Skeletal muscle tissue (tissue), 4 donors: ENCODE data around the gene RDH12. TPM values are rescaled to one million over a fixed set of nuclear protein-coding genes. Genes with fewer than 3 reads are reported as not detected.

Experiments
- H3K27ac ChIP-seq: one replicate; pipeline ENCODE4 v1.7.0; 2013; ENCODE audit warnings: mild to moderate bottlenecking, low read depth, low read length, inconsistent platforms
- H3K27me3 ChIP-seq, 3 donors: one replicate each; pipeline ENCODE4 v1.7.0; 2013; ENCODE audit warnings: low read length in 3 of 3; ENCODE audit not compliant: control insufficient read depth in 3 of 3, insufficient read depth in 3 of 3
- H3K36me3 ChIP-seq, 3 donors: one replicate each; pipeline ENCODE4 v1.7.0; 2013; ENCODE audit warnings: low read length in 3 of 3; ENCODE audit not compliant: control insufficient read depth in 3 of 3, insufficient read depth in 3 of 3
- H3K4me1 ChIP-seq, 3 donors: one replicate each; pipeline ENCODE4 v1.7.0; 2013; ENCODE audit warnings: low read length in 3 of 3, mild to moderate bottlenecking in 3 of 3; ENCODE audit not compliant: control insufficient read depth in 3 of 3, insufficient read depth in 3 of 3
- H3K4me3 ChIP-seq, 3 donors: one replicate each; pipeline ENCODE4 v1.7.0; 2013; ENCODE audit warnings: low read length in 3 of 3
- H3K9ac ChIP-seq, 3 donors: one replicate each; pipeline ENCODE4 v1.7.0; 2013; ENCODE audit warnings: low read length in 3 of 3, mild to moderate bottlenecking in 3 of 3, moderate library complexity in 2 of 3, low read depth in 1 of 3
- H3K9me3 ChIP-seq, 3 donors: one replicate each; pipeline ENCODE4 v1.7.0; 2013; ENCODE audit warnings: low read length in 3 of 3; ENCODE audit not compliant: control insufficient read depth in 3 of 3
- total RNA-seq: library from RNA; depleted of rRNA; stranded (reverse); fragments of >200 nt; gene quantifications from one replicate; pipeline ENCODE4 v1.2.3, GENCODE V29; 2014
- donor health status: Osteomylitis.

Gene RDH12
- total RNA-seq, 1 donor from 2014 or later, result 0.52 TPM

GRCh38 chr14:67674480-67675218 is 27.0 kb upstream of the RDH12 start, which contains the start of gene VTI1B:
VTI1B (minus strand) TSS chr14:67674632; CDS start chr14:67674489, 143 bp downstream.
- Histone ChIP-seq H3K27ac (peak within 1 kb of the TSS; percentile 98), H3K27me3 (no peaks in the 10 kb centered on the region), H3K36me3 (peaks cover 0 to 8% (median 2%) of the 10 kb centered on the region in 3 donors), H3K9ac (peak within 1 kb of the TSS; percentile 97 to 98 (median 98)), H3K4me1 (peaks cover 17 to 30% (median 20%) of the 10 kb centered on the region in 3 donors), H3K9me3 (no peaks in the 10 kb centered on the region), H3K4me3 (peak within 1 kb of the TSS; percentile 92 to 99 (median 97))

DNA sequence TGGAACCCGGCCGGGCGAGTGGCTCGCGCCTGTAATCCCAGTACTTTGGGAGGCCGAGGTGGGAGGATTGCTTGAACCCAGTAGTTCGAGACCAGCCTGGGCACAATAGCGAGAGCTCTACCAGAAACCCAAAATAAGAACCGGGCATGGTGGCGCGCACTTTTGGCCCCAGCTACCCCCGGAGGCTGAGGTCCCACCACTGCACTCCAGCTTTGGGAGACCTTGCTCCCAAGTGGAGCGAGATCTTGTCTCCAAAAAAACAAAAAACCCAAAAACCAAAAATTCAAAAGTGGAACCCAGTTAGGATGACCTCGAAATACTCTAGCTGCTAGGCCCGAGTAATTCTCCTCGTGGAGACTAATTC is 26.5 kb upstream of the RDH12 start:
- Histone ChIP-seq H3K27me3 (no peaks in the 10 kb centered on the region), H3K9ac (peak overlapping the region; percentile 97 to 98 (median 98)), H3K36me3 (peaks cover 0 to 8% (median 2%) of the 10 kb centered on the region in 3 donors), H3K27ac (peak overlapping the region; percentile 98), H3K4me1 (peaks cover 17 to 26% (median 20%) of the 10 kb centered on the region in 3 donors), H3K4me3 (peak overlapping the region; percentile 92 to 99 (median 97)), H3K9me3 (no peaks in the 10 kb centered on the region)

GRCh38 chr14:67679006-67679405 is 22.7 kb upstream of the RDH12 start:
- no peaks in the 10 kb centered on the region for H3K27me3 ChIP-seq
- peaks cover 0 to 11% (median 8%) of the 10 kb centered on the region in 3 donors for H3K36me3 ChIP-seq
- H3K9me3 ChIP-seq, result no peaks in the 10 kb centered on the region
- peaks cover 0 to 5% (median 4%) of the 10 kb centered on the region in 3 donors for H3K4me1 ChIP-seq
- H3K4me3 ChIP-seq, result no peak overlapping the region
- no peak overlapping the region for H3K27ac ChIP-seq
- no peak overlapping the region for H3K9ac ChIP-seq

DNA sequence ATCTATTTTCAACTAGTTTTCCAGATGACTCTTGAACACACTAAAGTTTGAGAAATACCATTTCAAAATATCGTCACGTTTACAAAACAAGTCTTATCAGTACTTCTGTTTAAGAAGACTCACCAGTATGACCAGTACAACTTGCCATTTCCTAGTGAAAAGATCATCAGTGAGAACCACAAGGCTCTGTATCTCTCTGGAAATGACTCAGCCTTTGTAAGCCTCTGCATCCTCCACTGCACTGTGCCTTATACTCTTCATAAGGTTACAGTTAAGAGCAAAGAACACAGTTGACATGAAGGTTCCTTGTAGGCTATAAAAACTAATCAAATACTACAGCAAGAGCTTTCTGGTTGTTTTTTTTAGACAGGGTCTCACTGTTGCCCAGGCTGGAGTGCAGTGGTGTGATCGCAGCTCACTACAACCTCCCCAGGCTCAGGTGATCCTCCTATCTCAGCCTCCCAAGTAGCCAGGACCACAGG is 21.5 kb upstream of the RDH12 start:
- Histone ChIP-seq H3K9ac (no peak overlapping the region), H3K4me3 (no peak overlapping the region), H3K27ac (no peak overlapping the region), H3K4me1 (peaks cover 0 to 4% (median 4%) of the 10 kb centered on the region in 3 donors), H3K9me3 (no peaks in the 10 kb centered on the region), H3K27me3 (no peaks in the 10 kb centered on the region), H3K36me3 (peaks cover 4 to 17% (median 11%) of the 10 kb centered on the region in 3 donors)

- Histone ChIP-seq H3K27ac (no peak overlapping the region), H3K9ac (no peak overlapping the region), H3K27me3 (no peaks in the 10 kb centered on the region), H3K4me1 (no peaks in the 10 kb centered on the region), H3K36me3 (peaks cover 7 to 20% (median 14%) of the 10 kb centered on the region in 3 donors), H3K4me3 (no peak overlapping the region), H3K9me3 (no peaks in the 10 kb centered on the region)
These were observed 20.7 kb upstream of the RDH12 start for GRCh38 chr14:67680941-67681340.

GRCh38 chr14:67683842-67684241 is 17.8 kb upstream of the RDH12 start:
- Histone ChIP-seq H3K27ac (no peak overlapping the region), H3K9me3 (no peaks in the 10 kb centered on the region), H3K9ac (no peak overlapping the region), H3K27me3 (no peaks in the 10 kb centered on the region), H3K4me1 (no peaks in the 10 kb centered on the region), H3K4me3 (no peak overlapping the region), H3K36me3 (peaks cover 14 to 24% (median 21%) of the 10 kb centered on the region in 3 donors)

DNA sequence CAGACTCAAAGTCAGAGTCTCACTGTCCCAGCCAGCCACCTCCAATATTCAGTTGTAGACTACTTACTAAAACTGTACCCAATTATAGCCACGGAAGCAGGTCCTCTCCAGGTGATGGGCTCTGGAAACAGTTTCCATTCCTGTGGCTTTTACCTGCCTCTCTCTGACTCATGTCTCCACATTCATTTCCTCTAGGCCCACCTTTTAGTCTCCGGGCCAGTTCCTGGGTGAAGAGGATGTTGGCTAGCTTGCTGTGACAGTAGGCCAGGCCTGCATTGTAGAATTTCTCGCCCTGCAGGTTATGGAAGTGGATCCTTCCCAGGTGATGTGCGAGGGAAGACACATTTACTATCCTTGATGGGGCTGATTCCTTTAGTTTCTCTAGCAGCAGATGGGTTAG is 11.7 kb upstream of the RDH12 start:
- H3K36me3 ChIP-seq, result peaks cover 25 to 44% (median 31%) of the 10 kb centered on the region in 3 donors
- H3K4me1 ChIP-seq, result peaks cover 0 to 5% (median 5%) of the 10 kb centered on the region in 3 donors
- no peak overlapping the region for H3K4me3 ChIP-seq
- H3K9ac ChIP-seq, result no peak overlapping the region
- no peak overlapping the region for H3K27ac ChIP-seq
- H3K9me3 ChIP-seq, result no peaks in the 10 kb centered on the region
- H3K27me3 ChIP-seq, result no peaks in the 10 kb centered on the region

DNA sequence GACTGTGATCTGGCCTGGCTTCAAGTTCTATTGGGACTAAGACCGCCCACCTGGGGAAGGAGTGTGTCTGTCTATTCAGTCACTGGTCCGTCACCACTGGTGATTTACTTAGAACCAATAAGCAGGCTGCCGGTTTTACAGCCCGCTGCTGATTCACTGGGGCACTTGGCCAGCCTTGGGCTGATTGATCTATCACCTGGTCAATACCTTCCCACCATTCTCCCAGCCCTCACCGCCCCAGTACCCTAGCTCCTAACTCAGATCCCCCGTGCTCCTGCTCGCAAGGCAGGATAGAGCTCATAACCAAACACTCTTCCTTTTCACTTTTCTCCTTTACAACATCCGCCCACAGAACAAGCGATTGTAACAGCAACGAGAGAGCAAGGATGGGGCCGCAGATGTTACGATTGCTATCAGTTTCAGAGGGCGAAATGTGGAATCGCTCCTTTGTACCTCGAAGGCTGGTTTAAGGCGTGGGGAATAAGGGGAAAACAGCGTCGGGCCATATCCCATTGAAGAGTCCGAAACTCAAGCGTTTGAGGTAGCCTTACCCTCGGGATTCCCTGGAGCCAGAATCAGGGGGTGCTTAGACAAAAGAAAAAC is 6.8 kb upstream of the RDH12 start:
- peaks cover 0 to 7% (median 7%) of the 10 kb centered on the region in 3 donors for H3K4me1 ChIP-seq
- peak overlapping the region; percentile 56 for H3K27ac ChIP-seq
- H3K9me3 ChIP-seq, result no peaks in the 10 kb centered on the region
- peaks cover 6 to 20% (median 9%) of the 10 kb centered on the region in 3 donors for H3K36me3 ChIP-seq
- no peaks in the 10 kb centered on the region for H3K27me3 ChIP-seq
- peak overlapping the region; percentile 62 to 82 (median 72) for H3K9ac ChIP-seq
- H3K4me3 ChIP-seq, result peak overlapping the region; percentile 68 to 95 (median 94)

GRCh38 chr14:67695394-67695949 is 6.2 kb upstream of the RDH12 start, which contains the start of gene RDH11:
RDH11 (minus strand) TSS chr14:67695764; CDS start chr14:67695703, 61 bp downstream.
- Histone ChIP-seq H3K4me1 (peaks cover 0 to 7% (median 7%) of the 10 kb centered on the region in 3 donors), H3K27ac (peak within 1 kb of the TSS; percentile 56), H3K4me3 (peak within 1 kb of the TSS; percentile 68 to 95 (median 94))

More at GRCh38 chr14:67695394-67695949, 6.2 kb upstream of the RDH12 start, which contains the start of gene RDH11:
- Histone ChIP-seq H3K27me3 (no peaks in the 10 kb centered on the region), H3K9ac (peak within 1 kb of the TSS; percentile 62 to 82 (median 72)), H3K36me3 (peaks cover 3 to 14% (median 3%) of the 10 kb centered on the region in 3 donors), H3K9me3 (no peaks in the 10 kb centered on the region)
